Left lobe of liver (tissue), 2 donors: ENCODE results near the gene TBX4. TPM values are rescaled to one million over a fixed set of nuclear protein-coding genes. Genes with fewer than 3 reads are reported as not detected.
"Not testable (repeated sequence)": the region's sequence is repeated elsewhere in the genome, so short reads cannot be mapped to it uniquely, and the experiment has no call there.

Source experiments
- ATAC-seq: fragments of 200-7000 bp; cut with Tn5 transposase; one replicate; pipeline ENCODE4 v1.9.1; 2020; ENCODE audit warnings: mild to moderate bottlenecking, moderate library complexity
- DNase-seq: peaks from one replicate; pipeline ENCODE4 v3.0.0-alpha.2; 2020; ENCODE audit warnings: low spot score
- total RNA-seq: library from RNA; stranded (reverse); gene quantifications from one replicate; pipeline ENCODE4 v1.2.1, GENCODE V29; 2021
- donor health status: DM: no; HTN: no; CAD: no; lungs with moderate emphysema.
- donor health status: DM: no; HTN: yes; CAD: no.

The TBX4 gene
- total RNA-seq, 1 donor from 2014 or later: not detected

DNA sequence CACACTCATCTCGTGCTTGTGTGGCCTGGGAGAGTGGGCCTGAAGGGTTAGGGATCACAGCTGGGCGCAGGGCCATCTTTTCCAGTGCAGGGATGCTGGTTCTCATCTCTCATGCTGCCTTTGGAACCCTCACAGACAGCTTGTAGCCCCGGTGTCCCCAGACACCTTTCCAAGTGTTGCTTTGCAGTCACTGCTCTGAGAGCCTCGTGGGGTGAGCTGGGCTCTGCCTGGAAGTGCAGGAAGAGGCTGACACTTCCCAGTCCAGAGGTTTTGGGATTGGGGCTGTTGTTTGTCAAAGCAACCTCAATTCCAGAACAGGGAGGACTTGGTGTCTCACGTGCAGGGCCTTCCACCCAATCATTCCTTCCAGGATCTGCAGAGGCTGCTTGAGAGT lies 28.2 kb downstream of the TBX4 start:
- ATAC-seq (no peak), DNase-seq (no peak)

DNA sequence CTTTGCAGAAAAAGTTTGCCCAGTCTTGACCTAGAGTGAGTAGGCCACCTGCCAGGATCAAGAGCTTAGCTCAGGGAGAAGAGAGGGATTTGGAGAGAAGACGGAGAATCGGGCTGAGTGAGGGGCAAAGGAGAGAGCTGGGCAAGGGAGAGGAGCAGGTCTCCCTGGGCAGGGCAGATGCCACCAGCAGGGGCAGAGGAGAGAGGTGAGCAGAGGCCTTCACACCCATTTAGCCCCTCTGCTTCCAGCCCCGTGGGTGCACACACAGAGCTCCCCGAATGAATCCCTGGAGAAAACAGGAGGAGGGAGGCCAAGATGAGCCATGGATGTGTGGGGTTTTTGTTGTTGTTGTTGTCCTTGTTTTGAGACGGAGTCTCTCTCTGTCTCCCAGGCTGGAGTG lies 29.2 kb downstream of the TBX4 start:
- DNase-seq (no peak), ATAC-seq (no peak)

DNA sequence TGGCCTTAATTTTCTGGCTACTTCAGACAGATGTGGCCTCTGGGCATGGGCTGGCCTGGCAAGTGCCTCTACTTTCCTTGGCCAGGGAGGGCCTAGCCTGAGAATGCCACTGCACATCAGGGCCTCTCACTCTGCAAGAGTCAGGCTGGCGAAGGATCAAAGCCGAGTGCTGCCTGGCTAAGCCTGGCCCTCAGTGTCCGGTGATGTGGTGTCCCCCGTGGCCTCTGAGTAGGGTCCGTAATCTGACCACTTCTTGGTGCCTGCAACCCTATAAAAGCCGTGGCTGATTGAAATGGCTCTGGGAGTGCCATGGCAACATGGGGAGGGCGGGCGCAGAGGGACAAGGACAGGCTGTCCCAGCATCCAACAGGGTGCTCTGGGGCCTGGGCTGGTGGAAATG lies 30.2 kb downstream of the TBX4 start:
- DNase-seq (no peak), ATAC-seq (no peak)

DNA sequence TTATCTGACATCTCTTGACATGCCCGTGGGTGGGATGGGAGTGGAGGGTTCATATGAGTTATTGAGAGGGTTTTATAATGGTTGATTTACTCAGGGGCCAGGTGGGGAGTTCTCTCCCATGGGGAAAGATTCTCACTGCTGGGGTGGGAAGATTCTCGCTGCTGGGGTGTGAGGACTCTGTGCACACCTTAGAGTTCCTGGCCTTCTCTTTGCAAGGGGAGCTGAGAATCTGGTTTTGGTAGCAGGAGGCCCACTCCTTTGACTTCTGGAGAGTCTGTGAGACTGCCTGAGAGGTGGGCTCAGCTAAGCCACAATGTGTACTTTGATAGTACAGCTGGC lies 31.5 kb downstream of the TBX4 start:
- ATAC-seq (no peak), DNase-seq (peak; percentile 28)

DNA sequence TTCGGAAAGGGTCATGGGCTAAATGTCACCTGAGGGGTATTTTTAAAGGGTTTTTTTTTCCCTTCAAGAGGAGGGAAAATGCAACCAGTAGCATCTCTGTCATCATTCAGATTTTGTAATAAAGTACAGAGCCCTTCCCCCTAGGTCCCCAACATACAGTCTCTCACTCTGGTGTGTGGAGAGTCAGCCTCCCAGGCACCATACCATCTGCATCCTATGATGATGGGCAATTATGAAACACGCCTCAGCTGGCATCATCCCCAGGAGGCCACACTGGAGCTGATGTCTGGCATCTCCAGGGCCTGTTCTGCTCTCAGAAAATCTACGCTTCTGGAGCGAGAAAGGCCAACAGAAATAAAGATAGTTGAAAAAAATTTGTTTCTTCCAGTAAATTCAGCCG lies 32.0 kb downstream of the TBX4 start:
- ATAC-seq (no peak), DNase-seq (no peak)

DNA sequence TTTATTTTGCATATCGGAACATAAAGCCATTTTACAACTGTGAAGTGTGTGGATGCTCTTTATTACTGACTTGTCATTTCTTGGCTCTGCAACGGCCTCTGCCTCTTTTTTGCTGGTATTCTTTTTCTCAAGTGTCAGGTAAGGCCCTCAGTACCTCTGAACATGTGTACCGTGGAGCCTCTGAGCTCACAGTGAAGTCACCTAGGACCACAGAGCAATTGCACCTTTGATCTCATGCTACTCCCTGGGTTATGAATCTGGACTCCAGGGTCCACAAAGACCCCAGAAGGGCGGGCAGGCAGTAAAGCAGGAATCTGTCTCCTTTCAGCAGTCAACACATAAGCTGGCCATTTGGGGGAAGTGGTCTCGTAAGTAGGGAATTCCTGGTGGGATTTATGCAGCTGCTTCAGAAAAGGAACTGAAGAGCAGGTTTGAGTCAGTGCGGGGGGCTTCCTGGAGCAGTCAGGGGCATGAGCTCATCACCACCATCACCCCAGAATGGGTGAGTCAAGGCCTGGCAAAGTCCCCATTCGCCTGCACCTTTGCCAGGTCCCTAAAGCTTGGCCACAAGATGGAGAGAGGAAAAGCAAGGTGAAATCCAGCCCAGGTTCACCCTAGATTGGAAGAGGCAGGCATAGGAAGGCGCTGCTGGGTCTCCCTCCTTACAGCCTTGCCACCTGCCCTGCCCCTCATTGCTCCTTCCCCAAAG lies 33.0 kb downstream of the TBX4 start:
- DNase-seq (peak; percentile 28), ATAC-seq (no peak)

DNA sequence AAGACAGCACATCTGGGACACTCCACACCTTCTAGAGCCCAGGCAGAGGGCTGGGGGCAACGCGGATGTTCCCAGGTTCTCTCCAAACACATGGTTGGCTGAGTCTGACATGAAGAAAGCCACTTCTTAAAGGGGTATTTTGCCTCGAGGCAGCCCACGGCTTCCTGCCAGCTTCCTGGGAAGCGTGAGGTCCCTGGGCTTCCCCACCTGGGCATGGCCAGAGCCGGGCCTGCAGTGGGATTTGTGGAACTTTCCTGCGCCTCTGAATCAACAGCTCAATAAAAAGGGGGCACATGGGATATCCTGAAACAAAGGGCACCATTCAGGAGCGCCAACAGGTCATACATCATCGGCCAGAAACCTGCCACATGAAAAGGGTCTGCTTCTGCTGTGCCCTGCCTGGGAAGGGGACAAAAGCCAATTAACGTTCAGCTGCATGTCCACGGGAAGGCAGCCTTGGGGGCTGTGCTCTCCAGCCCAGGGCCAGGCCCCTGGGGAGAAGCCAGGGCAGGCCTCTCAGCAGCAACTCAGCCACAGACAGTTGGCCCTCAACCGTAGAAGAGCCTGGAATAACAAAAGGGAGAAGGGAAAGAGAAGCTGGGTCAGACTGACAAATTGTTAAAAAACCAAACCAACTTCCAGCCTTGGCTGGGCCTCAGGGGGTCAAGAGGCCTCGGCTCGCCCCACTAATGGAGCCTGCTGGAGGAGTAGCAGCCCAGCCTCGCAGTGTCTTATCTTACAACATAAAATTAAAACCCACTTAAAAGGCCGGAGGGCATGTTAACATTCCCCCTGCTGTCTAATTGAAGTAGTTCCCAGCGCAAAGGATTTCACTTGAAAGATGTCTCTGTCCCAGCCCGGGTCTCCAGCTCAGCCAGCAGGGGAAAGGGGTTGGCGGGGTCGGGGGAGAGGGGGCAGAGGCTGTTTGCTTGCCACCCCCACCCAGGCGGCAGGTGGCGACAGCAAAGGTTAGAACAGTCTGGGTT lies 34.2 kb downstream of the TBX4 start:
- DNase-seq: peak; percentile 35
- ATAC-seq: no peak

DNA sequence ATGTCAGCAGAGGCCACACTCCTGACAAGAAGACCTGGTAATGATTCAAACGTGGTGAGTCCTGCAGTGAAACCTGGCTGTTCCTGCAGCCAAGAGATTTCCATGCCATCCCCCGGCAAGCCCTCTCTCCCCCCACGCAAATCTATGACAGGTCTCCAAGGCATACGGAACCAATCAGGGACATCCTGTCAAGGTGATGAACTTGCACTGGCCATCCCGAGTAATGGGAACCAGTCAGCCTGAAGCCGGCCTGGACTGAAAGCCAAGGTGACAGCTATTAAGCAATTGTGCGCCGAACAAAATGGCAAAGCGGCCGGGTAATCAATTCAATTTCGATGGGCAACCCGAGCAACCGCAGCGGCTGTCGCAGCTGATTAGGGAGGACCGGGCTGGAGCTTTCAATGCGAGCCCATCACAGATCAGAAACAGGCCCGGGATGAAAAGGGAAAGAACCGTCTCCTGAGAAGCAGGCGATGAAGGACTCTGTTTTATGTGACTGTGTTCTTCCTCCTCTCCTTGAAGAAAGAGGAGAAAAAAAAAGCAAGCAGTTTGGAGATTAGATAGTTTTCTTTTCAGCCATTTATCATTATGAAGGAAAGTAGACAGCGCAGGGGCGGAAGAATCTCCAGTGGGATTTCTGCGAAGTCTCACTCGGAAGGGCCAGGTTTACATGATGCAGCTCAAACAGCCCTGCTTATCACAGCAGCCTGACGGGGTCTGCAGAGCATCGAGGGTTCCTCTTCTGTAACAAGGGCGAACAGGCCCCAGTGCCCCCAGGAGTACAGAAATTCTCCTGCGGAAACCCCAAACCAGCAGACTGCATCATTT lies 35.2 kb downstream of the TBX4 start:
- DNase-seq (peak; percentile 39), ATAC-seq (no peak)

DNA sequence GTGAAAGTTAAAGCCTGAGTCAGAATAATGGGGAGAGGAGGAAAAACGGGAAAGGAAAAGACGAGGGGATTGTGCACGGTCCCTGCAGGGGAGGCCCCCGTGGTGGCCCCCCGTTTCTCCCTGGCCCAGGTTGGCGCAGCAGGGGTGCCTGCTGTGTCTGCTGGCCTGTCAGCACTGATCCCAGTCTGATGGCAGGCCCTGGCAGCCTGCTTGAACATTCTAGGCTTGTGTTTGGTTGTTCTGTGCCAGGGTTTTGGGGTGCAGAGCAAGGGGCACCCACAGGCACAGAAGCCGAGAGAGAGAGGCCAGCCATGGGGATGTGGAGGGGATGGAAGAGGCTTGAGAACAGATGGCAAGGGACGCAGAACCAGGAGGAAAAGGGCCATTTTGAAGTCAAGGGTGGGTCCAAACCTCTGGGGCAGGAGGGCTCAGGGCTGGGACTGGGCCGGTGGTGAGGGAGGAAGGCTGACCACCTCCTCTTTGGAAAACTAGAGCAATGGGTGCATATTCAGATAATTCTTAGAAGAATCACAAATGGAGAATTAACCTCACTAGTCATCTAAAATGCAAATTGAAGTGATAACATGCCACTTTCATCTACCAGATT lies 35.9 kb downstream of the TBX4 start:
- DNase-seq: peak; percentile 40
- ATAC-seq: no peak

DNA sequence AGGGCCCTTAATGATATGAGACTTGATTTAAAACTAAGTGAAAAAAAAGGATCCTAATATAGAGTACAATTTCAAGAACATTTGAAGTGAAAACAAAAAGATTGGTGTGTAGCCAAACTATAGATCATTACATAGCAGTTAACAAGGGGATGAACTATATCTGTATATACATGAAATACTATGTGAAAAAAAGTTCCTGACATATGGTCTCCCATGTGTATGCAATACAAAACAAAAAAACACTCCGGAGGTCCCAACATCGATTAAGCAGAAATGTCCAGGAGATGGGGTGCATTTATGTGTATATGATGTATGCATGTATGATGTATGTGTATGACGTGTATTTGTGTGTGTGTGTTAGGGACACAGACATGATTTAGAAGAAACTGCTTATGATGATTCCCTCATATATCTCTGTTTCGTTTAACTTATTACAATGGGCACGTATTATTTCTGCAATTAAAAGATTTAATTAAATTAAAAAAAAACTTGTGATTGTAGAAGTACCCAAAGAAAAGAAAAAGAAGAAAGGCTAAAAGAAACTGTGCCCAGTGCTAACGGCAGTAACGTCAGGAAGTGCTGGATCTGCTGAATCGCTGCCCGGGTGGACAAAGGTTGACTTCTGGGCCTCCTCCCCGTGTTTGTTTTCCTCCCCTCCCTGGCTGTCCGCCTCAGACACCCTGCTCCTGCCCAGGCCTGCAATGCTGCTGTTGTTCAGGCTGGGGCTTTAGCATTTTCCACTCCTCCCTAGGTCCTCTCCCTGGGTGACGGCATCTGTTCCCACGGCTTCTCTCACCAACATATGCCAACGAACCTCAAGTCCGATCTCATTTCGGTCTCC lies 36.9 kb downstream of the TBX4 start:
- peak; percentile 90 for DNase-seq
- ATAC-seq: peak; percentile 99

DNA sequence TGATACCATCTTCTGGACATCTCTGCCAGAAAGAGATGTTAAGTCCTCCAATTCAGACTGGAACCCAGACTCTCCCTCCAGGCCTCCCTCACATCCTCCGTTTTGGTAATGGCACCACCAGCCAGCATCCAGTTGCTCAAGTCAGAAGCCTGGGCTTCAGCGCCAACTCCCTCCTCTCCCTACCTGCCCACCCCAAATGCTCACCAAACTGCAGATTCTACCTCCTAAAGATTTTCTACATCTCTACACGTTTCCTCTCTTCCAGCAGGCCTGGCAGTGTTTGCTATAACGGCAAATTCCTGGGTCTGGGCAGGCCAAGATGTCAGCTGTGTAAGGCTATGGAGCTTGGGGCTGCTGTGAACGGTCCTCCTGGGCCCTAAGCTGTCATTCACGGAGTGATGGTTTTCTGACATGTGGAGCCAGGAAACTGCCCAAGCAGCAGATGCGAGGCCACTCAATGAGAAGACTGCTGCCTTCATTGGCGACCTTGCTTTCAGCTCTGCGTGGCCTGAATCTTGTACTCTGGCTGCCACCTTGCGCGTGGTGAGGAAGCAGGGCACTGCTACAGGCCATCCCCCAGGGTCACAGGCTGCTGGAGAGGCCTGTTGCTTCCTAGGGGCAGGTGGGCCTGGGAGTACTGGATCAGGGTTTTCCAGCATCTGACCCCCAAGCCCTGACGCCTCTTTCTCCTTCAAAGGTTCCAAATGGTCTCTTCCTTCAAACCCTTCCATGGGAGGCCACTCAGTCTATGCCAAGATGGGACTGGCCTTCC lies 37.7 kb downstream of the TBX4 start:
- no peak for ATAC-seq
- peak; percentile 37 for DNase-seq

DNA sequence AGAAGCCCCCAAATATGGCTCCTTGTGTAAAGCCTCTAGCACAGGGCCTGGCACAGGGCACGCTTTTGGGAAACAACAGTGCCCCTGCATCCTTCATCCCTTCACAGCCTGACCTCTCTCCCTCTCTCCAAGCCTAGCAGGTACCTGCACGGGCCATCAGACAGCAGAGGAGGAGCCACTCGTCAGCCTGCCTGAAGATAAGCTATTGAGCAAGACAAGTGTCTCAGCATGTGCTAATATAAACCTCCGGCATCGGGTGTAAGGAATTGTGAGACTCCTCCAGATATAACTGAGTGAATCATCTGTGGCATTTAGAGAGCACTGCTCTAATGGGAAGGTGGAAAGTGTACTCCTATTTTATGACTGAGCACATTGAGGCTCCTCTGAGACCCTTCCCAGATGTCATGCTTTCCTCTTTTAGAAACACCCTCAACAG lies 38.3 kb downstream of the TBX4 start:
- ATAC-seq (no peak), DNase-seq (no peak)

DNA sequence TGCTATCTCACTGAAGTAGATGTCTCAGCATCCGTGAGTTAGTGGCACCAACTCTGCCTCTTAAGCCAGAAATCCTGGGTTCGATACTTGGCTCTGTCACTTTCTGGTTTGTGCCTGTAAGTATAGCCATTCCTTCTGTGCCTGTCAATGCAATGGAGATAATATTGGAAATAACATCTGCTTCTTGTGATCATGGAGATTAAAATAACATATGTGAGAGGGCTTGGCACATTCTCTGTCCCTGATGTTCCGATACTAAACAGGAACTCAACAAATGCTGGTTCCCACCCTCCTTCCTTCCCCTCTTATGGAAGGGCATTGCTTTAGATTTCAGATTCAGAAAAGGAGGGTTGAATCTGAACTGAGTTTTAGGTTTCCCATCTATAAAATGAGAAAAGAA lies 39.8 kb downstream of the TBX4 start:
- ATAC-seq (no peak), DNase-seq (no peak)

DNA sequence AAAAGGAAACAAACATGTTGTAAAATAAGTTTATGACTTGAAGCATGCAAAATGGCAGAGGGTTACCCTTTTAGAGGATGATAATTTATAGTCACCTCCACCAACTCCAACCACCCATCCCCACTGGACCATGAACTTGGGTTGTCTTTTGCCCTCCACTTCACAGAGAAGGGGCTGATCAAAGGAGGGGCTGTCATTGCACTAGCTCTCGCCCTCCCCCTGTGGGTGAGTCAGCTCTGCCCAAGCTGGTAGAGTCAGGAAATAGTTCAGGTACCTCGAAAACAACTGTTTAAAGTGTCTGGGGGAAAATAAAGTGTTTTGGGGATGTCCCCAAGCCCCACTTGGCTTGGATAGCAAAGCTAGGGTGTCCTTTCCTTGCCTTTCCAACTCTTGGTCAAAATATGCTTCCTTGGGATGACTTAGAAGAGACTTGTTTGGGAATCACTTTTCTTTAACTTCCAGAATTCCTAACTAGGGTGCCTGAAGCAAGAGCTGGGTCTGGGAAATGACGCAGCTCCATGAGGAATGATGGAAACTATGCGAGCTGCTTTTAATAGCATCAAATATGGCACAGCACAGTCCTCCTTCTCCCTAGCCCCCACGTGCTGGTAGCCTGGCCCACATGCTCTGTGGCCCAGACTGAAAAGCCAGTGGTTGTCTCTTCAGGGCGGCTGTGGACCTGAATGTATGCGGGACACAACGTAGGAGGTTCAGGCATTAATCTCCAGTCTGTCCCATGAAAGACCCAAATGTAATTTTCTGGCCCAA lies 40.7 kb downstream of the TBX4 start:
- DNase-seq: no peak
- ATAC-seq: no peak

DNA sequence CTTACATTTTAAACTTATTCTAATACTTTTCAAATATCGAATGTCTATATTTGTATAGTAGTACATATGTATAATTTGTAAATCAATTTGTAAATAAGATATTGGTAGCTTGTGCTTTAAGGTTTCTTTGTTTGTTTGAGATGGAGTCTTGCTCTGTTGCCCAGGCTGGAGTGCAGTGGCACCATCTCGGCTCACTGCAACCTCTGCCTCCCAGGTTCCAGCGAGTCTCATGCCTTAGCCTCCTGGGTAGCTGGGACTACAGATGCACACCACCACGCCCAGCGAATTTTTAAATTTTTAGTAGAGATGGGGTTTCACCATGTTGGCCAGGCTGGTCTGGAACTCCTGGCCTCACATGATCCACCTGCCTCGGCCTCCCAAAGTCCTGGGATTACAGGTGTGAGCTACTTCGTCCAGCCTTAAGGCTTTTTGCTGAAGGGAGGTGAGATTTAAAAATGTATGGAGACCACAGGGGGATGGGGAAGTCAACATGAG lies 41.7 kb downstream of the TBX4 start:
- ATAC-seq, DNase-seq: not testable (repeated sequence)

DNA sequence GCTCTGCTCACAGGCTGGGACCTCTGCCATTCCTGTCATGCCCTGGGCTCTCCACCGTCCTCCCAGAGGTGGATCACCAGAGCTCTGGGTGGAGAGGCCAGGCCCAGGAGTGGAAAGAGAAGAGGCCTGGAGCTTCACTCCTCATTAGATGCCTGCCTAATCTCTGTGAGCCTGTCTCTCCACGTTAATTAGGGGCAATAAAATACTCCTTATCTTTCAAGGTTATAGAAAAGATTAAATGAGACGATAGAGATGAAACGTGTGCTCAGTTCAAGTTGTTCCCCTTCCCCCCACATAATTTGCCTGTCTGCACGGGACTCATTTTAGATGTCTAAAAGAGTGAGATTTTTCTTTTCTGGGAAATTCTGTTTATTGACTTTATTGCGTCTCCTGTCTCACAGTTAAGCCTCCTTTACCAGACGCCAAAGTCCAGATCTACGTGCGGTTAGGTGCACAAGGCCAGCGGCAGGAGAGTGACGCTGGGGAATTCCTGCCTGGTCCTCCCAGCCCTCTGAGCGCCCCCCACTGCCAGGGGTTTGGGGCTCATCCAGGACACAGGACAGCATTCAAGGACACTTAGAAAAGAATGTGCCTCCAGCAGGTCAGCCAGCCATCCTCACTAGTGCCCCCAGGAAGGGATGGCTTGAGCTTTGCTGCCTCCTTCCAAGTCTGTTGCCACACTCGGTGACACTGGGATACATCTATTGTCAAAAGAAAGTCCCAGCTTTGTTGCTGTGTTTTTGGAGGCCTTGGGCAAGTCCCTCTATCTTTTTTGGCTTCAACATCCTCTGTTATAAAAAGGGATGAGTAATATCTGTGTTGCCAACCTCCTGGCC lies 42.3 kb downstream of the TBX4 start:
- no peak for ATAC-seq
- DNase-seq: no peak

DNA sequence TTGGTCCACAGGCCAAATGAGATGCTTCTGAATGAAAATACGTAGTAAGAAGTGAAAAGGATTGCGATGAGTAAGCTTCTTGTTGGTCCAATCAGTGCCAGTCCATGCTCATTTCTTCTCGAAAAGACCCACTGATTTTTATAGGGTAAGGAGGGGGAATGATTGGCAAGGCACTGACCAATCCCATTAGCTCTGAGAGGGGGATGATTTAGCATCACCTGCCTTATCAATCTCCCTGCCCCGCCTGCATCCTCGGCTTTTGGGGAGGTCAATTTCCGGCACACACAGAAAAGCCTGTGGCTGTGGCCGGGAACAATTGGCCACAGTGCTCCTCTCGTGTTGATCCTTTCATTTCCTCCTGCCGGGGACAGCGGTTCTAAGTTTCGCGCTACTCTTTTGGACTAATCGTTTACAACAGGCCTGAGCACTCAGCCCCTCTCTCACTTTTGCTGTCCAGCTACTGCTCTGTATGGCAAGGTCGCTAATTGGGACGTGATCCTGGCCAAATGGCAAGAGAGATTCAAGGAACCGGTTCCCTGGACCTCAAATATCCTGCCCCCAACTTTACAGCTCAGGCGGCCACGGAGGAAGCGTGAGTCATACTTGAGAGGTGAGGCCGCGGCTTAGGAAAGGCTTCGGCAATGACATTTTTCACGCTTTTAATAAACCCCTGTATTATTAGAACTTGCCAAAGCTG lies 43.1 kb downstream of the TBX4 start:
- no peak for DNase-seq
- ATAC-seq: no peak
